Lower lobe of right lung (tissue), 2 donors: Measurements from ENCODE around the gene ENOX1. TPM values are rescaled to one million over a fixed set of nuclear protein-coding genes. Genes with fewer than 3 reads are reported as not detected.

Experiments used
- ATAC-seq, 2 donors: fragments of 200-7000 bp; cut with Tn5 transposase; one replicate each; pipeline ENCODE4 v1.9.1; 2020 to 2022; ENCODE audit warnings: mild to moderate bottlenecking in 2 of 2, moderate library complexity in 2 of 2
- DNase-seq: peaks from one replicate; pipeline ENCODE4 v3.0.0-alpha.2; 2020
- H3K27ac ChIP-seq: fragments of 200-600 bp; one replicate; pipeline ENCODE4 v1.8.0; 2022
- H3K27me3 ChIP-seq: fragments of 200-600 bp; one replicate; pipeline ENCODE4 v1.8.0; 2022; ENCODE audit warnings: low read depth
- H3K36me3 ChIP-seq: fragments of 200-600 bp; one replicate; pipeline ENCODE4 v1.8.0; 2022; ENCODE audit warnings: mild to moderate bottlenecking
- H3K4me1 ChIP-seq: fragments of 200-600 bp; one replicate; pipeline ENCODE4 v1.8.0; 2022
- H3K4me3 ChIP-seq: fragments of 200-600 bp; one replicate; pipeline ENCODE4 v1.8.0; 2022; ENCODE audit warnings: mild to moderate bottlenecking
- H3K9me3 ChIP-seq: fragments of 200-600 bp; one replicate; pipeline ENCODE4 v1.8.0; 2022
- intact Hi-C: fragments of 100-400 bp; cut with DNase I; formaldehyde crosslinking; loops from one replicate; pipeline ENCODE4 v1.11.0; 2022
- total RNA-seq: library from RNA; stranded (reverse); fragmentation: NEBNext Ultra II Directional; extraction: Animal tissue kit (Norgen Biotek cat#: 25700); gene quantifications from one replicate; pipeline ENCODE4 v1.2.1, GENCODE V29; 2021
- TF ChIP-seq, protein P1 (sequence below): fragments of 200-600 bp; IDR thresholded peaks from one replicate; pipeline ENCODE4 v1.8.0; 2022; ENCODE audit warnings: antibody characterized with exemption, mild to moderate bottlenecking
- donor health status: DM: no; HTN: yes; CAD: no; lungs with severe emphysema.

Gene ENOX1
- total RNA-seq, 1 donor from 2014 or later, result 2.0 TPM

- Histone ChIP-seq H3K4me3 (no peak overlapping the region), H3K27me3 (no peaks in the 10 kb centered on the region), H3K9me3 (no peaks in the 10 kb centered on the region), H3K36me3 (no peaks in the 10 kb centered on the region), H3K27ac (no peak overlapping the region), H3K4me1 (no peaks in the 10 kb centered on the region)
- TF ChIP-seq, protein P1, sequence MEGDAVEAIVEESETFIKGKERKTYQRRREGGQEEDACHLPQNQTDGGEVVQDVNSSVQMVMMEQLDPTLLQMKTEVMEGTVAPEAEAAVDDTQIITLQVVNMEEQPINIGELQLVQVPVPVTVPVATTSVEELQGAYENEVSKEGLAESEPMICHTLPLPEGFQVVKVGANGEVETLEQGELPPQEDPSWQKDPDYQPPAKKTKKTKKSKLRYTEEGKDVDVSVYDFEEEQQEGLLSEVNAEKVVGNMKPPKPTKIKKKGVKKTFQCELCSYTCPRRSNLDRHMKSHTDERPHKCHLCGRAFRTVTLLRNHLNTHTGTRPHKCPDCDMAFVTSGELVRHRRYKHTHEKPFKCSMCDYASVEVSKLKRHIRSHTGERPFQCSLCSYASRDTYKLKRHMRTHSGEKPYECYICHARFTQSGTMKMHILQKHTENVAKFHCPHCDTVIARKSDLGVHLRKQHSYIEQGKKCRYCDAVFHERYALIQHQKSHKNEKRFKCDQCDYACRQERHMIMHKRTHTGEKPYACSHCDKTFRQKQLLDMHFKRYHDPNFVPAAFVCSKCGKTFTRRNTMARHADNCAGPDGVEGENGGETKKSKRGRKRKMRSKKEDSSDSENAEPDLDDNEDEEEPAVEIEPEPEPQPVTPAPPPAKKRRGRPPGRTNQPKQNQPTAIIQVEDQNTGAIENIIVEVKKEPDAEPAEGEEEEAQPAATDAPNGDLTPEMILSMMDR, result no peak
- no peak for ATAC-seq
- intact Hi-C loops, result no loop called here
- no peak for DNase-seq
Observed at GRCh38 chr13:43755844-43756243, 30.9 kb downstream of the ENOX1 start.

DNA sequence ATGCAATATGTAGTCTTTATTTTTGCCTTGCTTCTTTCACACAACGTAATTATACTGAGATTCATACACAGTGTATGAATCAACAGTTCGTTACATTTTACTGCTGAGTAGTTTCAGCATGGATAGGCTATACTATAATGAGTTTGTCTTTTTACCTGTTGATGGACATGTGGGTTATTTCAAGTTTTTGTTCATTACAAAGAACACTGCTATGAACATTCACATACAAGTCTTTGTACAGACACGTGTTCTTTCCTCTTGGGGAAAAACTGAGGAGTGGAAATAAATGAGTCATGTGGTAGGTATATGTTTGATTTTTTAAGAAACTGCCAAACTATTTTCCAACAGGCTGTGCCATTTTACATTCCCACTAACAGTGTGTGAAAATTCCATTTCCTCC lies 35.1 kb downstream of the ENOX1 start:
- ATAC-seq, result no peak
- Histone ChIP-seq H3K36me3 (no peaks in the 10 kb centered on the region), H3K4me1 (no peaks in the 10 kb centered on the region), H3K9me3 (no peaks in the 10 kb centered on the region), H3K27ac (no peak overlapping the region), H3K4me3 (no peak overlapping the region), H3K27me3 (no peaks in the 10 kb centered on the region)
- TF ChIP-seq, protein P1, result no peak
- DNase-seq, result no peak
- intact Hi-C loops, result no loop called here

- H3K4me1 ChIP-seq, result no peaks in the 10 kb centered on the region
- intact Hi-C loops, result no loop called here
Observed at GRCh38 chr13:43749503-43749902, 37.3 kb downstream of the ENOX1 start.

GRCh38 chr13:43744261-43745031 lies 42.3 kb downstream of the ENOX1 start:
- no peak for DNase-seq
- intact Hi-C loops, result no loop called here

More at GRCh38 chr13:43749503-43749902, 37.3 kb downstream of the ENOX1 start:
- Histone ChIP-seq H3K9me3 (no peaks in the 10 kb centered on the region), H3K36me3 (no peaks in the 10 kb centered on the region), H3K4me3 (no peak overlapping the region), H3K27me3 (no peaks in the 10 kb centered on the region), H3K27ac (no peak overlapping the region)
- DNase-seq, result no peak
- TF ChIP-seq, protein P1, result no peak
- ATAC-seq, result no peak

GRCh38 chr13:43742911-43743310 lies 43.9 kb downstream of the ENOX1 start:
- no peak for ATAC-seq

More at GRCh38 chr13:43744261-43745031, 42.3 kb downstream of the ENOX1 start:
- H3K9me3 ChIP-seq, result no peaks in the 10 kb centered on the region
- ATAC-seq, result no peak
- no peaks in the 10 kb centered on the region for H3K4me1 ChIP-seq
- no peaks in the 10 kb centered on the region for H3K36me3 ChIP-seq
- no peaks in the 10 kb centered on the region for H3K27me3 ChIP-seq
- H3K4me3 ChIP-seq, result no peak overlapping the region
- TF ChIP-seq, protein P1, result no peak
- H3K27ac ChIP-seq, result no peak overlapping the region

More at GRCh38 chr13:43742911-43743310, 43.9 kb downstream of the ENOX1 start:
- Histone ChIP-seq H3K27me3 (no peaks in the 10 kb centered on the region), H3K27ac (no peak overlapping the region), H3K4me1 (no peaks in the 10 kb centered on the region), H3K9me3 (no peaks in the 10 kb centered on the region), H3K4me3 (no peak overlapping the region), H3K36me3 (no peaks in the 10 kb centered on the region)
- TF ChIP-seq, protein P1, result no peak
- intact Hi-C loops, result no loop called here
- DNase-seq, result no peak
